Immature natural killer cell (primary cell): Measurements from ENCODE around the gene CNOT6. TPM values are rescaled to one million over a fixed set of nuclear protein-coding genes. Genes with fewer than 3 reads are reported as not detected.

ENCODE experiments used
- DNase-seq, 3 donors: peaks; one replicate each; pipeline ENCODE4 v3.0.0; 2022; ENCODE audit warnings: mixed read lengths in 1 of 3
- H3K27ac Mint-ChIP-seq, 6 donors: one replicate each; pipeline ENCODE4 v1.8.0; 2020; ENCODE audit warnings: mixed read lengths in 6 of 6, mild to moderate bottlenecking in 5 of 6, inconsistent platforms in 4 of 6, moderate library complexity in 3 of 6
- H3K27me3 Mint-ChIP-seq, 3 donors: one replicate each; pipeline ENCODE4 v1.8.0; 2020 to 2021; ENCODE audit warnings: low read depth in 3 of 3, mild to moderate bottlenecking in 3 of 3, mixed read lengths in 3 of 3, moderate library complexity in 3 of 3, inconsistent platforms in 1 of 3
- H3K36me3 Mint-ChIP-seq, 3 donors: one replicate each; pipeline ENCODE4 v1.8.0; 2020; ENCODE audit warnings: mixed read lengths in 3 of 3, inconsistent platforms in 2 of 3, mild to moderate bottlenecking in 2 of 3
- H3K4me1 Mint-ChIP-seq, 2 donors: one replicate each; pipeline ENCODE4 v1.8.0; 2020; ENCODE audit warnings: inconsistent platforms in 2 of 2, mild to moderate bottlenecking in 2 of 2, mixed read lengths in 2 of 2, moderate library complexity in 1 of 2
- H3K4me3 Mint-ChIP-seq, 5 donors: one replicate each; pipeline ENCODE4 v1.8.0; 2020; ENCODE audit warnings: mild to moderate bottlenecking in 5 of 5, mixed read lengths in 5 of 5, inconsistent platforms in 3 of 5, moderate library complexity in 3 of 5
- H3K9me3 Mint-ChIP-seq, 6 donors: one replicate each; pipeline ENCODE4 v1.8.0; 2020; ENCODE audit warnings: mild to moderate bottlenecking in 6 of 6, mixed read lengths in 6 of 6, inconsistent platforms in 4 of 6, moderate library complexity in 3 of 6
- polyA plus RNA-seq, 3 donors: library from polyadenylated mRNA; unstranded; fragments of 300-500 nt; fragmentation: Illumina TruSeq; gene quantifications; one replicate each; pipeline ENCODE4 v1.2.3, GENCODE V29; 2021

The CNOT6 gene
- polyA plus RNA-seq, 3 donors from 2014 or later: 5.8 to 11.2 (median 9.0) TPM

GRCh38 chr5:180623411-180623834, 129.2 kb downstream of the CNOT6 start:
- peaks cover 0 to 1% of the 10 kb centered on the region in 2 donors for H3K4me1 Mint-ChIP-seq
- H3K36me3 Mint-ChIP-seq: no peaks in the 10 kb centered on the region
- no peak overlapping the region for H3K4me3 Mint-ChIP-seq
- DNase-seq: no peak
- no peaks in the 10 kb centered on the region for H3K9me3 Mint-ChIP-seq
- H3K27ac Mint-ChIP-seq: no peak overlapping the region
- H3K27me3 Mint-ChIP-seq: peaks cover 2 to 3% (median 2%) of the 10 kb centered on the region in 3 donors

GRCh38 chr5:180623844-180624243, 129.7 kb downstream of the CNOT6 start:
- peak overlapping the region in 1 of 6 donors; percentile 34 for H3K27ac Mint-ChIP-seq
- H3K27me3 Mint-ChIP-seq: peaks cover 2 to 3% (median 2%) of the 10 kb centered on the region in 3 donors

GRCh38 chr5:180624587-180624986, 130.4 kb downstream of the CNOT6 start:
- Mint-ChIP-seq H3K4me1 (peaks cover 0 to 1% of the 10 kb centered on the region in 2 donors), H3K27ac (no peak overlapping the region), H3K36me3 (no peaks in the 10 kb centered on the region), H3K9me3 (no peaks in the 10 kb centered on the region), H3K4me3 (no peak overlapping the region), H3K27me3 (peaks cover under 1 to 3% (median 2%) of the 10 kb centered on the region in 3 donors)
- no peak for DNase-seq

More at GRCh38 chr5:180623844-180624243, 129.7 kb downstream of the CNOT6 start:
- Mint-ChIP-seq H3K36me3 (no peaks in the 10 kb centered on the region), H3K4me3 (no peak overlapping the region), H3K9me3 (no peaks in the 10 kb centered on the region), H3K4me1 (peaks cover 0 to 1% of the 10 kb centered on the region in 2 donors)
- no peak for DNase-seq

GRCh38 chr5:180625125-180625790, 131.1 kb downstream of the CNOT6 start:
- Mint-ChIP-seq H3K4me1 (peaks cover 0 to 1% of the 10 kb centered on the region in 2 donors), H3K9me3 (no peaks in the 10 kb centered on the region), H3K27me3 (peaks cover 0 to 3% (median 2%) of the 10 kb centered on the region in 3 donors), H3K27ac (no peak overlapping the region), H3K4me3 (no peak overlapping the region), H3K36me3 (no peaks in the 10 kb centered on the region)
- no peak for DNase-seq

- Mint-ChIP-seq H3K4me1 (peaks cover 0 to 1% of the 10 kb centered on the region in 2 donors), H3K36me3 (no peaks in the 10 kb centered on the region), H3K4me3 (no peak overlapping the region), H3K27ac (no peak overlapping the region), H3K27me3 (peaks cover 0 to 3% (median 2%) of the 10 kb centered on the region in 3 donors), H3K9me3 (no peaks in the 10 kb centered on the region)
- DNase-seq: no peak
Measured at GRCh38 chr5:180625791-180626660, 131.8 kb downstream of the CNOT6 start.

GRCh38 chr5:180626661-180627385, 132.6 kb downstream of the CNOT6 start:
- Mint-ChIP-seq H3K9me3 (no peaks in the 10 kb centered on the region), H3K36me3 (no peaks in the 10 kb centered on the region), H3K27me3 (peaks cover 0 to 3% (median 2%) of the 10 kb centered on the region in 3 donors), H3K27ac (no peak overlapping the region), H3K4me1 (peaks cover 0 to 1% of the 10 kb centered on the region in 2 donors), H3K4me3 (no peak overlapping the region)
- DNase-seq: no peak

GRCh38 chr5:180627386-180628120, 133.4 kb downstream of the CNOT6 start:
- Mint-ChIP-seq H3K4me1 (peaks cover 0 to 1% of the 10 kb centered on the region in 2 donors), H3K4me3 (no peak overlapping the region), H3K27me3 (peaks cover 0 to 3% (median 2%) of the 10 kb centered on the region in 3 donors), H3K27ac (no peak overlapping the region), H3K9me3 (no peaks in the 10 kb centered on the region), H3K36me3 (no peaks in the 10 kb centered on the region)
- no peak for DNase-seq

Other genes starting within 250 kb of the CNOT6 start
- 10 to 100 TPM; 23.9 to 38.2 (median 27.6) TPM for gene MAPK9, start 202.3 kb upstream of the CNOT6 start, polyA plus RNA-seq
- not detected for gene GFPT2, start 141.0 kb upstream of the CNOT6 start, polyA plus RNA-seq
- gene SCGB3A1, start 97.1 kb downstream of the CNOT6 start, polyA plus RNA-seq: under 1 TPM in 1 of 3 donors, not detected in 2; 0.51 TPM
- under 1 TPM in 1 of 3 donors, not detected in 2; 0.37 TPM for gene FLT4, start 155.2 kb downstream of the CNOT6 start, polyA plus RNA-seq
- not detected for gene OR2Y1, start 245.7 kb downstream of the CNOT6 start, polyA plus RNA-seq